Adipose tissue (tissue), 3 donors: ENCODE data around the gene JTB. TPM values are rescaled to one million over a fixed set of nuclear protein-coding genes. Genes with fewer than 3 reads are reported as not detected.
A peak's percentile ranks its signal among the peaks of the same experiment; 100 is the strongest.

Experiments used
- H3K27ac ChIP-seq: one replicate; pipeline ENCODE4 v1.5.1; 2013; ENCODE audit warnings: low read depth, low read length
- WGBS, 3 donors: extraction: QIAGEN DNeasy Blood & Tissue Kit; methylation state at CpG; one replicate each; pipeline ENCODE4 v1.1.7; 2013; 5-methylcytosine and 5-hydroxymethylcytosine counted together
- polyA plus RNA-seq, 3 donors: library from polyadenylated mRNA; stranded (reverse); fragments of 200-250 nt; gene quantifications; one replicate each; pipeline ENCODE4 v1.2.3, GENCODE V29; 2013
- donor health status: healthy with polysubstance abuse.
- donor health status: Bipolar disorder and iron deficiency.
- donor health status: healthy.

Gene JTB
- polyA plus RNA-seq, 3 donors: 159 to 196 (median 178) TPM

GRCh38 chr1:153959454-153959853 is 18.0 kb downstream of the JTB start:
- WGBS, 3 donors: 60 to 71% (median 67%) methylated on average over 3 of the region's 3 CpGs
- no peak overlapping the region for H3K27ac ChIP-seq

GRCh38 chr1:153958961-153959260 is 18.6 kb downstream of the JTB start:
- peak overlapping the region; percentile 62 for H3K27ac ChIP-seq
- 14 to 22% (median 16%) methylated on average over 4 of the region's 4 CpGs for WGBS, 3 donors

GRCh38 chr1:153958111-153958960 is 19.1 kb downstream of the JTB start, which contains the start of gene CRTC2:
CRTC2 (minus strand) TSS chr1:153958612; CDS start chr1:153958497, 115 bp downstream.
- WGBS, 3 donors: 0% methylated on average over 74 of the region's 75 CpGs
- H3K27ac ChIP-seq: peak within 1 kb of the TSS; percentile 62

GRCh38 chr1:153957744-153958110 is 19.7 kb downstream of the JTB start:
- WGBS, 3 donors: 0 to 1% (median 0%) methylated on average over 13 of the region's 13 CpGs
- no peak overlapping the region for H3K27ac ChIP-seq

- H3K27ac ChIP-seq: no peak overlapping the region
- 24 to 30% (median 28%) methylated on average over 6 of the region's 6 CpGs for WGBS, 3 donors
These were observed 20.3 kb downstream of the JTB start for GRCh38 chr1:153956997-153957715.

- H3K27ac ChIP-seq: no peak overlapping the region
- WGBS, 3 donors: 94% methylated on average over 10 of the region's 10 CpGs
These were observed 22.6 kb downstream of the JTB start for GRCh38 chr1:153954826-153955225.

GRCh38 chr1:153953859-153954365 is 23.6 kb downstream of the JTB start:
- WGBS, 3 donors: 67 to 74% (median 68%) methylated on average over 4 of the region's 4 CpGs
- no peak overlapping the region for H3K27ac ChIP-seq

GRCh38 chr1:153951801-153952200 is 25.7 kb downstream of the JTB start:
- WGBS, 3 donors: 97 to 100% (median 100%) methylated on average over 2 of the region's 2 CpGs
- no peak overlapping the region for H3K27ac ChIP-seq

- 92 to 96% (median 94%) methylated on average over 11 of the region's 11 CpGs for WGBS, 3 donors
These were observed 26.3 kb downstream of the JTB start for GRCh38 chr1:153951183-153951582.

GRCh38 chr1:153946622-153947241 is 30.7 kb downstream of the JTB start, which contains the start of gene DENND4B:
DENND4B (minus strand) TSS chr1:153946718; CDS start chr1:153944374, 2,344 bp downstream.
- 7 to 17% (median 9%) methylated on average over 17 to 28 of the region's 28 CpGs for WGBS, 3 donors
- peak within 1 kb of the TSS; percentile 97 for H3K27ac ChIP-seq

More at GRCh38 chr1:153951183-153951582, 26.3 kb downstream of the JTB start:
- H3K27ac ChIP-seq: no peak overlapping the region

GRCh38 chr1:153945795-153946621 is 31.5 kb downstream of the JTB start:
- peak overlapping the region; percentile 97 for H3K27ac ChIP-seq
- WGBS, 3 donors: 0 to 1% (median 1%) methylated on average over 62 to 95 of the region's 95 CpGs

GRCh38 chr1:153945131-153945794 is 32.2 kb downstream of the JTB start:
- H3K27ac ChIP-seq: peak overlapping the region; percentile 91
- WGBS, 3 donors: 21 to 38% (median 23%) methylated on average over 12 of the region's 12 CpGs

- H3K27ac ChIP-seq: peak overlapping the region; percentile 91
- WGBS, 3 donors: 38 to 74% (median 45%) methylated on average over 3 of the region's 3 CpGs
These were observed 32.7 kb downstream of the JTB start for GRCh38 chr1:153944827-153945117.

- H3K27ac ChIP-seq: no peak overlapping the region
- 73 to 83% (median 74%) methylated on average over 15 of the region's 15 CpGs for WGBS, 3 donors
These were observed 33.3 kb downstream of the JTB start for GRCh38 chr1:153944005-153944826.

- no peak overlapping the region for H3K27ac ChIP-seq
- WGBS, 3 donors: 85 to 92% (median 88%) methylated on average over 11 of the region's 11 CpGs
These were observed 34.5 kb downstream of the JTB start for GRCh38 chr1:153942766-153943549.
